ENCODE data around the gene PSMB7.

The PSMB7 gene

GRCh38 chr9:124352616-124353015, 62.6 kb downstream of the PSMB7 start (continued):
- TF ChIP-seq ATF2 (tag by site-specific recombination; IDR thresholded peaks at IDR 0.05; ENCODE audit: low read depth) (no peak), SP3 (tag by site-specific recombination; IDR thresholded peaks at IDR 0.05) (no peak), ZFHX2 (tag by site-specific recombination; conservative IDR thresholded peaks at IDR 0.05) (no peak), ZNF280C (tag by site-specific recombination; IDR thresholded peaks at IDR 0.05) (no peak)

GRCh38 chr9:124351672-124352468, 63.4 kb downstream of the PSMB7 start:
- Histone ChIP-seq H3K27ac (ENCODE audit: extremely low read depth, low read depth, low read length) (no peak overlapping the region), H3K4me3 (ENCODE audit: low read depth, low read length) (no peak overlapping the region), H3K36me3 (ENCODE audit: control insufficient read depth in 2 of 2, insufficient read depth in 1 of 2, low read length in 2 of 2) (peaks cover 0 to 97% of the 10 kb centered on the region in 2 experiments; a peak in 1 of 3 replicates), H3K9me3 (ENCODE audit: control insufficient read depth, insufficient read depth, low read depth, low read length) (no peaks in the 10 kb centered on the region), H3K4me1 (ENCODE audit: control insufficient read depth, insufficient read depth, low read length) (no peaks in the 10 kb centered on the region)
- ChIA-PET POLR2A (no interaction called here), CTCF (no interaction called here)
- TF ChIP-seq SCRT1 (tag by site-specific recombination; IDR thresholded peaks at IDR 0.05; ENCODE audit: borderline replicate concordance): no peak
- TF ChIP-seq ZBTB1 (tag by site-specific recombination; IDR thresholded peaks at IDR 0.05): no peak
- no peak for TF ChIP-seq ZBTB21 (tag by site-specific recombination; IDR thresholded peaks at IDR 0.05)
- no peak for TF ChIP-seq CTCF (tag by site-specific recombination; IDR thresholded peaks at IDR 0.05)
- TF ChIP-seq YY2 (tag by site-specific recombination; IDR thresholded peaks at IDR 0.05): no peak
- TF ChIP-seq ZNF843 (tag by site-specific recombination; IDR thresholded peaks at IDR 0.05): no peak
- no peak for TF ChIP-seq BCL6B (tag by site-specific recombination; IDR thresholded peaks at IDR 0.05)
- TF ChIP-seq ZNF133 (tag by site-specific recombination; IDR thresholded peaks at IDR 0.05): no peak
- TF ChIP-seq ZNF391 (tag by site-specific recombination; IDR thresholded peaks at IDR 0.05; ENCODE audit: borderline replicate concordance, low read depth): no peak
- TF ChIP-seq ZNF555 (tag by site-specific recombination; conservative IDR thresholded peaks at IDR 0.05): no peak

GRCh38 chr9:124350494-124351263, 64.6 kb downstream of the PSMB7 start:
- no peaks in the 10 kb centered on the region for H3K9me3 ChIP-seq (ENCODE audit: control insufficient read depth, insufficient read depth, low read depth, low read length)
- peaks cover 0 to 85% of the 10 kb centered on the region in 2 experiments; a peak in 1 of 3 replicates for H3K36me3 ChIP-seq (ENCODE audit: control insufficient read depth in 2 of 2, insufficient read depth in 1 of 2, low read length in 2 of 2)
- CTCF ChIA-PET: no interaction called here
- H3K4me3 ChIP-seq (ENCODE audit: low read depth, low read length): no peak overlapping the region
- H3K4me1 ChIP-seq (ENCODE audit: control insufficient read depth, insufficient read depth, low read length): no peaks in the 10 kb centered on the region
- POLR2A ChIA-PET: no interaction called here
- H3K27ac ChIP-seq (ENCODE audit: extremely low read depth, low read depth, low read length): no peak overlapping the region
- TF ChIP-seq ZBTB7A (tag by site-specific recombination; IDR thresholded peaks at IDR 0.05; ENCODE audit: low read depth) (no peak), ZNF777 (tag by site-specific recombination; IDR thresholded peaks at IDR 0.05; ENCODE audit: borderline replicate concordance) (no peak), ZNF488 (tag by site-specific recombination; IDR thresholded peaks at IDR 0.05) (no peak), PRDM6 (tag by site-specific recombination; IDR thresholded peaks at IDR 0.05) (no peak), KLF17 (tag by site-specific recombination; IDR thresholded peaks at IDR 0.05) (no peak)

All from HEK293 (cell line).